CD14-positive monocyte (primary cell): Measurements from ENCODE around the gene PLXNA4. TPM values are rescaled to one million over a fixed set of nuclear protein-coding genes. Genes with fewer than 3 reads are reported as not detected.

ENCODE experiments used
- DNase-seq, 3 donors: peaks; one replicate each; pipeline ENCODE4 v3.0.0-alpha.2; 2011 to 2022
- H2AFZ ChIP-seq: 2 replicates; pipeline ENCODE4 v1.6.0; 2012; ENCODE audit warnings: mild to moderate bottlenecking, low read depth, low read length, inconsistent platforms; ENCODE audit not compliant: insufficient read depth, poor library complexity, severe bottlenecking
- H3K27ac ChIP-seq, 2 donors: 1 replicate in 1 of 2; 2 replicates in 1 of 2; pipeline ENCODE4 v1.5.1; 2012 to 2013; ENCODE audit warnings: low read length in 2 of 2, control low read depth in 1 of 2, inconsistent platforms in 1 of 2, low read depth in 1 of 2, mild to moderate bottlenecking in 1 of 2
- H3K27me3 ChIP-seq, 2 donors: one replicate each; pipeline versions ENCODE4 v1.6.0 to v1.6.1; 2011 to 2013; ENCODE audit warnings: low read length in 2 of 2; ENCODE audit not compliant: control insufficient read depth in 2 of 2, insufficient read depth in 2 of 2
- H3K36me3 ChIP-seq, 2 donors: replicated peaks in 1 of 2; 1 replicate in 1 of 2; 2 replicates in 1 of 2; pipeline versions ENCODE4 v1.5.1 to v1.6.1; 2012 to 2013; ENCODE audit warnings: low read length in 2 of 2, control low read depth in 1 of 2, inconsistent platforms in 1 of 2, mild to moderate bottlenecking in 1 of 2; ENCODE audit not compliant: insufficient read depth in 2 of 2, control insufficient read depth in 1 of 2
- H3K4me1 ChIP-seq, 2 donors: 1 replicate in 1 of 2; 2 replicates in 1 of 2; pipeline versions ENCODE4 v1.5.1 to v1.6.1; 2012 to 2013; ENCODE audit warnings: low read length in 2 of 2, control low read depth in 1 of 2, inconsistent platforms in 1 of 2, mild to moderate bottlenecking in 1 of 2, moderate library complexity in 1 of 2; ENCODE audit not compliant: insufficient read depth in 2 of 2, control insufficient read depth in 1 of 2
- H3K4me2 ChIP-seq: replicated peaks from 2 replicates; pipeline ENCODE3; 2012; ENCODE audit warnings: low read length, moderate library complexity, mild to moderate bottlenecking; ENCODE audit not compliant: poor library complexity, severe bottlenecking; ENCODE audit errors: extremely low read depth
- H3K4me3 ChIP-seq, 3 experiments: fragments of 200-600 bp in 1 of 3; sonication (generic) in 1 of 3; replicated peaks in 1 of 3; 1 replicate in 2 of 3; 2 replicates in 1 of 3; pipeline ENCODE4 v1.5.1; 2011 to 2013; ENCODE audit warnings: low read length in 3 of 3, mild to moderate bottlenecking in 3 of 3, control low read depth in 2 of 3, low read depth in 2 of 3, inconsistent platforms in 1 of 3, moderate library complexity in 1 of 3
- H3K79me2 ChIP-seq: 2 replicates; pipeline ENCODE4 v1.6.0; 2012; ENCODE audit warnings: mild to moderate bottlenecking, control low read depth, inconsistent platforms, low read length, moderate library complexity; ENCODE audit not compliant: insufficient read depth
- H3K9ac ChIP-seq: 2 replicates; pipeline ENCODE4 v1.6.0; 2017; ENCODE audit warnings: low read length, mild to moderate bottlenecking; ENCODE audit not compliant: insufficient read depth, poor library complexity, severe bottlenecking
- H3K9me3 ChIP-seq, 2 donors: replicated peaks in 1 of 2; 1 replicate in 1 of 2; 2 replicates in 1 of 2; pipeline versions ENCODE4 v1.5.1 to v1.6.1; 2012 to 2013; ENCODE audit warnings: low read length in 2 of 2, control low read depth in 1 of 2; ENCODE audit not compliant: control insufficient read depth in 1 of 2, insufficient read depth in 1 of 2
- H4K20me1 ChIP-seq: 2 replicates; pipeline ENCODE4 v1.6.0; 2012; ENCODE audit warnings: mild to moderate bottlenecking, low read length, control low read depth, moderate library complexity; ENCODE audit not compliant: insufficient read depth
- H3K27ac Mint-ChIP-seq, 7 donors: one replicate each; pipeline ENCODE4 v1.8.0; 2020; ENCODE audit warnings: mild to moderate bottlenecking in 7 of 7, mixed read lengths in 7 of 7, moderate library complexity in 6 of 7, inconsistent platforms in 2 of 7
- H3K27me3 Mint-ChIP-seq, 3 donors: one replicate each; pipeline ENCODE4 v1.8.0; 2021 to 2022; ENCODE audit warnings: low read depth in 3 of 3, mild to moderate bottlenecking in 3 of 3, mixed read lengths in 3 of 3, moderate library complexity in 3 of 3, inconsistent platforms in 1 of 3
- H3K36me3 Mint-ChIP-seq, 2 donors: one replicate each; pipeline ENCODE4 v1.8.0; 2020; ENCODE audit warnings: mixed read lengths in 2 of 2, inconsistent platforms in 1 of 2, mild to moderate bottlenecking in 1 of 2
- H3K4me1 Mint-ChIP-seq: one replicate; pipeline ENCODE4 v1.8.0; 2020; ENCODE audit warnings: mild to moderate bottlenecking, mixed read lengths
- H3K4me3 Mint-ChIP-seq, 2 donors: one replicate each; pipeline ENCODE4 v1.8.0; 2020; ENCODE audit warnings: mild to moderate bottlenecking in 2 of 2, mixed read lengths in 2 of 2, moderate library complexity in 1 of 2
- H3K9me3 Mint-ChIP-seq, 7 donors: one replicate each; pipeline ENCODE4 v1.8.0; 2020 to 2022; ENCODE audit warnings: mixed read lengths in 7 of 7, mild to moderate bottlenecking in 6 of 7, moderate library complexity in 6 of 7, inconsistent platforms in 2 of 7
- CTCF ChIP-seq: fragments of 200-600 bp; IDR thresholded peaks from one replicate; pipeline ENCODE4 v1.8.0; 2022; ENCODE audit warnings: antibody characterized with exemption, mild to moderate bottlenecking
- WGBS: methylation state at CpG from one replicate; pipeline ENCODE4 v1.1.5; 2013; ENCODE audit warnings: missing lambda C conversion rate; ENCODE audit not compliant: insufficient coverage; 5-methylcytosine and 5-hydroxymethylcytosine counted together
- intact Hi-C, 2 donors: fragments of 100-400 bp; cut with micrococcal nuclease; formaldehyde crosslinking; loops; one replicate each; pipeline versions ENCODE4 v1.15.0 to v1.15.1; 2023
- polyA plus RNA-seq, 3 donors: library from polyadenylated mRNA; depleted of rRNA in 1 of 3; unstranded in 2 of 3; stranded (reverse) in 1 of 3; fragments of 300-500 nt in 2 of 3; fragments of >200 nt in 1 of 3; fragmentation: Illumina TruSeq in 2 of 3; gene quantifications; 1 replicate in 2 of 3; 2 replicates in 1 of 3; pipeline ENCODE4 v1.2.3, GENCODE V29; 2012 to 2021

The PLXNA4 gene
- polyA plus RNA-seq, 3 donors = not detected

GRCh38 chr7:132326878-132327589, 249.2 kb downstream of the PLXNA4 start:
- Histone ChIP-seq H3K4me2 (no peak overlapping the region), H4K20me1 (no peaks in the 10 kb centered on the region), H3K4me1 (no peaks in the 10 kb centered on the region), H3K4me3 (no peak overlapping the region), H3K36me3 (no peaks in the 10 kb centered on the region), H3K9ac (no peak overlapping the region), H3K27me3 (peaks cover 0 to 2% of the 10 kb centered on the region in 2 donors), H3K27ac (no peak overlapping the region), H2AFZ (no peak overlapping the region), H3K79me2 (no peaks in the 10 kb centered on the region), H3K9me3 (no peaks in the 10 kb centered on the region)
- no peak overlapping the region for H3K27ac Mint-ChIP-seq
- 91% methylated on average over 1 of the region's 1 CpG for WGBS
- no peak for TF ChIP-seq CTCF
- DNase-seq = no peak
- no peaks in the 10 kb centered on the region for H3K36me3 Mint-ChIP-seq
- H3K9me3 Mint-ChIP-seq = peaks cover 0 to 2% (median 0%) of the 10 kb centered on the region in 7 donors
- H3K4me3 Mint-ChIP-seq = no peak overlapping the region
- no peaks in the 10 kb centered on the region for H3K4me1 Mint-ChIP-seq
- peaks cover 3 to 11% (median 4%) of the 10 kb centered on the region in 3 donors for H3K27me3 Mint-ChIP-seq
- intact Hi-C loops = no loop called here

GRCh38 chr7:132322970-132323369, 253.3 kb downstream of the PLXNA4 start:
- Histone ChIP-seq H3K4me3 (no peak overlapping the region), H3K9me3 (no peaks in the 10 kb centered on the region), H3K4me1 (peaks cover 4 to 6% of the 10 kb centered on the region in 2 donors), H3K79me2 (no peaks in the 10 kb centered on the region), H3K4me2 (no peak overlapping the region), H2AFZ (no peak overlapping the region), H3K27ac (no peak overlapping the region), H3K9ac (no peak overlapping the region), H3K36me3 (no peaks in the 10 kb centered on the region), H3K27me3 (peaks cover 14 to 17% of the 10 kb centered on the region in 2 donors), H4K20me1 (no peaks in the 10 kb centered on the region)
- H3K4me3 Mint-ChIP-seq = no peak overlapping the region
- no peak overlapping the region for H3K27ac Mint-ChIP-seq
- H3K9me3 Mint-ChIP-seq = peaks cover 0 to 2% (median 0%) of the 10 kb centered on the region in 7 donors
- DNase-seq = no peak
- peaks cover 20 to 32% (median 21%) of the 10 kb centered on the region in 3 donors for H3K27me3 Mint-ChIP-seq
- peaks cover 5% of the 10 kb centered on the region for H3K4me1 Mint-ChIP-seq
- no peak for TF ChIP-seq CTCF
- no peaks in the 10 kb centered on the region for H3K36me3 Mint-ChIP-seq
- WGBS = 100% methylated on average over 1 of the region's 3 CpGs
- intact Hi-C loops = no loop called here
